Stimulated activated CD8-positive, alpha-beta memory T cell treated with anti-CD3 and anti-CD28 coated beads, Interleukin-15, amount 100 ng/mL, for 4 hours (primary cell): ENCODE data around the gene RNF150.

ENCODE experiments used
- DNase-seq, 2 donors: peaks; one replicate each; pipeline ENCODE4 v3.0.0-alpha.2; 2020; ENCODE audit warnings: low read depth in 2 of 2

Gene RNF150

DNA sequence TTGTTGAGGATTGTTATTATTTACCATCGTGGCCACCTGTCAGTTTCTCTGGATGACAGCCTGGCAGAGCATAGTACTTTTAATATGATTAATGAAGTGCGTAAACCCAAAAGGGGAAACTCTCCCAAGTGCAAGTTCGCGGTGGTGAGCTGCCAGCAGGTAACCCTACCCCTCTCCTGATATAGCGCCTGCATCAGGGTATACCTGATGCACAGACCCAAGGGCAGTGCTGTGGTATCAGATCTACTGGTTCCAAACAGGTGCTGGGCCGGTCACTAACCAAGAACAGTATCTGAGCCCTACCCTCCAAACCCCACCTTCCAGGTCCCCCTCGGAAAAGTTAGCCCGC is 1.6 kb downstream of the RNF150 start:
- DNase-seq = no peak

DNA sequence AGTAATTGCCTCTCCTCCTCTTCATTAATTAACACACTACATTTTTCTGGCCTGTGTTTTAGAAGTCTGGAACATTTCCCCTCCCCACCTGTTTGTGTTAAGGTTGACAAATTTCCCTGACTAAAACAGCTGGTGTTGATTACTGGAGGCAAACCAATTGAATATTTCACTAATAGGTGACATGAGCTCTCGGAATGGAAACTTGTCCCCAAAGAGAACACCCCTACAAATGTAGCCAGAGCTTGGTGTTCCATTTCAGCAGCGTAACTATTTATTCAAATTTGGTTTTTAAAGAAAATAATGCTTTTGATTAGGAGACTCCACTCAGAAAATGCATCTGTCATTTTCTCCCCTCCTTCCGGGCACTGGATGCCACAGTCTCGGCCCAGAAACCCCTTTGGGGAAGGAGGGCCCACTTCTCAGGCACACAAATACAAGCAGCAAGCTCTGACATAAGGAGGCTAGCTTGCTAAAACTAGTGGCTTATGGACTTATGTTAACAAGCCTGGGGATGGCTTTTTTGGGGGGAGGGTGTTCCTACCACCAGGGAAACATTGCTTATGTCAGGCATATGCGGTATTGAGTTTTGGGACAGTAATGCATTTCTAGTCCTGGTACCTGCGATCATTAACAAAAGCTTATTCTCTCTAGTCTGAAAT is 2.2 kb downstream of the RNF150 start:
- DNase-seq = no peak

DNA sequence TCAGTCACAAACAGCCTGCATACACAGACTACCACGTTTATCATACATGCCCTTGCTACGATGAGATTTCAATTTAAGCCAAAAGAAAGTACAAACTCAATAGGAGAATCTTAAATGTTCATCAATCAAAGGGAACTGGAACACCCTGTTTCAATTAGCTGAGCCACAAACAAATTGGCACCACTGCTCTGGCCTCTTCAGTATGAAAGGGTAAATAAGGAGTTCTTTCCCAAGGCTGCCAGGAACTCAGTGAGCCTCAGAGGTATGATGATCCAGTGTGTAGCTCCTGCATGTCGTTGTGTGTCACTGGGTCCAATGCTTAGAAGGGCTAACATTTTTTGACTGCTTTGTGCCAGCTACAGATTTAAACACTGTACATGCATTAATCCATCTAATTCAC is 5.4 kb downstream of the RNF150 start:
- DNase-seq = no peak

DNA sequence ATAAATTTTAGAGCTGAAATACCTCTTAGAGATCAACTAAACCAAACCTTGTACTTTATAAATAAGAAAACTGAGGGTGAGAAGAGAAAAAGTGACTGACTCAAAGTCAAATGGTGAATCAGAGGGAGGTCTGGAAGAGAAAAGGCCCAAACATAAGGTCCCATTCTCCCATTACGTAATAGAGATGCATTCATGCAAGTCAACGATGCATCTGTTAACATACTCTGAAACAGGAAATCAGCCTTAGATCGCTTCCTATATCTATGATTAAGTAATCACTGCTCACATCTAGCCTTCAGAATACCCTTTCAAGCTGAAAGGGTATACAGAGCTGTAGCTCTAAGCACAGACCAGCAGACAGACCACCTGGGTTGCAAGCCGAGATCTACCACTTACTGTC is 6.5 kb downstream of the RNF150 start:
- DNase-seq = no peak

DNA sequence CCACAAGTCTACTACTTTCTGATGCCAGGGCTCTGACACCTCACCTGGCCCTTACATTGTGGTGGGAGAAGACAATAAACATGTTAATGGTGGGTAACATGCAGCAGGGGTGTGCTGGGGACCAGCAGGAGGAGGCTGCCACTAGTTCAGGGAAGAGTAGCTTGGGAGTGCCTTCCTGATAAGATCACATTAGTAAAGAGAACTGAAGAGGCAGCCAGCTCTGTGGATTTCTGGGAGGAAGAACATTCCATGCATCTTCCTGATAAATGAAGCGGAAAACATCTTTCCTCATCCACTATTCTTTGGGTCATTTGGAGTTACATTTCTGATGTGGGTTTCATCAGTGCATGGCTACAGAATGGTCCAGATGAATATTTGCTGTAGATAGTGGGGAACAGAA is 9.0 kb downstream of the RNF150 start:
- DNase-seq = no peak

DNA sequence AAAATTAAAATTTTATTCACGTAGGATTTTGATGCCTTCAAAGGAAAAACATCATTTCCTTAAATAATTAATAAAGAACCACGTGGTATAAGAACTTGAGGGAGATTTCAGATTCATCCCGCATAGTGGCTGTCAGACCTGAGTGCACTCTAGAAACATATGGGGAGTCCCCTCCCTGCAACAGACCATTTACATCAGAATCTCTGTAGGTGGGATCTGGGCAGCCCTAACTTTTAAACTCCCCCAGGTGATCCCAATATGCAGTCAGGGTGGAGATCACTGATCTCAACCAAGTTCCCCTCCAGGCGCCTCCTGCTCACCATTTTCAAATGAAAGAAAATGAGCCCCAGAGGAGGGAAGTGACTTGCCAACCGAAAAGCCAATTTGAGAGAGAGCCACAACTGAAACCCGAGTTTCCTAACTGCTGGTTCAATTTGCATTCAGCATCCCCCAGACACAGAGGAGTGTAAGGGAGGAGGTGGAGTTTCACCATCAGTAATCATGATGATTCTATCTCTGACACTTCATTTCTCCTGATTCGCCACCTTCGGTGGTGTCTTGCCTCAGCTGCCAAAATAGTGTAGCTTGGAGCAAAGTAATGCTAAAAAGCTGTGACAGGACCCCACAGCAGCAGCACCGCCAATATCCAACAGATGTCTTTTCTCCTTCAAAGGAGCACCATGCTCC is 11.4 kb downstream of the RNF150 start:
- no peak for DNase-seq

DNA sequence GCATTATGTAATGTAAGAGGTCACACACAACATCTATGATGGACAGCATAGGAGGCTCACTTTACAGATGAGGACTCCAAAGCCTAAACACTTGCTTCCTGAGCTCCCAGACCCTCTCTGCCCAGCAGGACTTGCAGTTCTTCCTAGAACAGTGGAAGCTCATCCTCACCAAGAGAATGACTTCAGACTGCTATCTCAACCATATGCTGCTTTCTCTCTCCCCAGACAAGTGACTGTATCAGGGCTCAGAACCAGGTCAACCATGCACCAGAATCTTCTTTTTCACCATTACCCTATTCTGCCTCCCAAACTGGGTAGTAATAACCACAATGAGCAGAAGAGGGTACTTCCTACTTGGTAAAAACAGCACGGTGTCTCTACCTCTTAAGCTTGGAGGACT is 12.2 kb downstream of the RNF150 start:
- DNase-seq = no peak

DNA sequence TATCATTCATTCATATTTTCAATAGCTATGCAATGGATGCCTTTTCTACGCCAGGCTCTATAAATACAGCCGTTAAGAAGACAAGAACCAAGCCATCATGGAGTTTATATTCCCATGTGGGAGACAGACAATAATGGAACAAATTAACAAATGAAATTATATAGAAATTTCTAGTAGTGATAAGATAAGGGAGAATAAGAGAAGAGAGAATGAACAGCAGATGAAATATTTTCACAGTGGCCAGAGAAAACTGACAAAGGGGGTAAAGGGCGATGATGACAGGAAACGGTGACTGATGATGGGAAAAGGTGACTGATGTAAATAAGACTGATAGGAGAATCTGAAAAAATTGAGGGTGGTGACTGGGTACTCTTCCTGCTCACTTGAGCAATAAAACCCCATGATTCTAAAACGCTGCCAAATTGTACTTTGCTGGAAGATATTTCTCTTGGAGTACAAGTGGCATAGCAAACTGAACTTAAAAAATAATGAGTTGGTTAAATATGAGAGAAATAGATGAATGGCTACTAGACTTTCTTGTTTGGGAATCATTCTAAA is 13.2 kb downstream of the RNF150 start:
- no peak for DNase-seq

DNA sequence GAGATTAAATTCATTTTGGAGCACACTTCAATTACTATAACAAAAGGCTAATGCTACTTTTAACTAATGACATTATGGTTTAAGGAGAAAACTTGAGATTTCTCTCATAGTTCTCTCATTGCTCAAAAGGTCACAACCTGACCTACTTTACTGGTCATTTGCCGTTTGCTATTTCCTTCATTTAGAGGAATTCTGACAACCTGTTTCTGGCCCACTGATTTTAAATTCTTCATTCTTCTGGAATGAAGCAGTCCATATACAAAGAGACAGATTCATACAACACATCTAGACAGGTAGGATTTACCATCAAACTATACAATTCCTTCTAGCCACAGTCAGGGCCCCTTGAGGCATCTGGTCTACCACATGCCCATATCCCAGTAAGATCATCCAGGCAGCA is 14.2 kb downstream of the RNF150 start:
- DNase-seq = no peak

DNA sequence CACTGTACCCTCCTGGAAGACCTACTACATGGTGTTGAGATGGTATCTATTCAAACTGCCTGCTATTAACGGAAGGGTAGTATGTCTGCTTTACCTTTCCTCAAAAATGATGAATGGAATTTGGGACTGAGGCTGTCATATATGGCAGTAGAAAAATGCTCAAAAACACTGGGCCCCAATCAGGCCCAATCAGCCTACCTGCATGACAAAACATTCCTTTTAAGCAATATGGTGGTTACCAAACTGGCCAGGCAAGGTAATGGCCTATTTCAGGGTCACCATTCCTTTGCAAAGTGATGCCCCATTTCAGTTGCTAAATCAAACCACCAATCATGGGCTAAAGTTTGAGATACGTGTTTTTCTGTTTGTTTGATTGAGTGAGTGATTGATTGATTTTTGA is 14.9 kb downstream of the RNF150 start:
- no peak for DNase-seq

DNA sequence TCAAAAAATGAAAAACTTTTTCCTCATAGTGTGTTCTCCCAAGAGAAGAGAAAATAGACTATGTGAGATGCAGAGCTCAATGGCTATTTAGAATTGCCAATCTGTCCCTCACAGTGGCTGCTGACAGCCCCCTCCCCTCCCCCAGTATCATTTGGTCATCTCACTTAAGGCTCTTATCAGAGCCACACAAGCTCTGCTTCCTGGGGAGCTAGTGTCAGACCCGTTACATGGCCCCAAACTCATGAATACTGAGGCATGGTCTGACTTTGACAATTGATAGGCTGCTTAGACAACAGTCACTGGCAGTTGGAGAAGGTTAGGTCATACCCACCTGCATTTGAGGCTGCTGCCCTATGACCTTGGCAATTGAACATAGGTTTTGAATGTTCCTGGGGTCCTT is 15.3 kb downstream of the RNF150 start:
- no peak for DNase-seq

DNA sequence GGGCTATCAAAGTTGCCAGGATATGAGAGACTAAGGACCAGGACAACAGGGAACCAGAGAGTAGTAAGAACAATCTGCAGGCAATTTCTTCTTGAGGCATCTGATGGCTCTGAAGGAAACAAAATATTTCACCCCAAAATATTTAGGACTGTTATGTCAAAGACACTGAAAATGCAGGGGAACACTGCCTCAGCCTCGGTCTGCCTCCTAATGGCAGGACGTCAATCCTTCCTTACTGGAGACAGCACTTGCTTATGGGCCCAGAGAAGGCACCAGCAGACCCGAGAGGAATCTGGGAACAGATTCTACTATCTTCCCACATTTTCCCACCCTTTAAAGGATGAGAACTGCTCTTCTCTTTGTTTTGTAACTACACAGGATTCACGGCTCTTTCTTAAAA is 23.3 kb downstream of the RNF150 start:
- DNase-seq = no peak

DNA sequence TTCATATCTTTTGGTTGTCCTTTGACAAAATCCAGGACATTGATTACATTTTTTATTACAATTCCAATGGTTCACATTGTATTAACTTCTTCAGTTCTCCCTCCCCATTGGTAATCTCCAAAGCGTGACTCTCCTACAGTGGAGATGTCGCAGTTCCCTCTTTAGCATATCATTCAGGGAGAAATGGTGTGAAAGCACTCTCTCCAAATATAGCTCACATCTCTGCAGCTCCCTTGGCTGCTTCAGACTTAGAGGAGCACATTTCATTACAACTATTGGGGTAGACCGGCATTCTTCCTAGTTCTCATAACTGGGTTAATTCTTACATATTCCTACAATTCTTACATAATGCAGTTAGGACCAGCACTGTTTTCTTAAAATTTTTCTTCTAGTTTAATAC is 25.3 kb downstream of the RNF150 start:
- no peak for DNase-seq

DNA sequence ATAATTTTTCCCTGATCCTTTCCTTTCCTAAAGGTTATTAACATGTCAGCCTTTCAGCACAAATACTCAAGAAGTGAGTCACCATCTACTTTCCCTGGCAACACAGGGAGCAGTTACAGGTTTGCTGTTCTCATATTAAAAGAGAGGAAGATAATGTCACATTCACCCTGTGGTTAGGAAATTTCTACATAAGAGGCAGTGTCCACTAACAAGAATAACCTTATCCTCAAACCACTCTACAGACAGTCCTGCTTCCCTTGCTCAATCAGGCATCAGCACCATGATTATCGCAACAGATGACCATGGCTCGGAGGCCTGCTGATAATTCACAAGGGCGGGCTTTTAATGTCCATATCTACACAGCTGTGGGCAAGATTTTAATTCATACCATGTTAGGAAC is 30.9 kb downstream of the RNF150 start:
- DNase-seq = no peak

DNA sequence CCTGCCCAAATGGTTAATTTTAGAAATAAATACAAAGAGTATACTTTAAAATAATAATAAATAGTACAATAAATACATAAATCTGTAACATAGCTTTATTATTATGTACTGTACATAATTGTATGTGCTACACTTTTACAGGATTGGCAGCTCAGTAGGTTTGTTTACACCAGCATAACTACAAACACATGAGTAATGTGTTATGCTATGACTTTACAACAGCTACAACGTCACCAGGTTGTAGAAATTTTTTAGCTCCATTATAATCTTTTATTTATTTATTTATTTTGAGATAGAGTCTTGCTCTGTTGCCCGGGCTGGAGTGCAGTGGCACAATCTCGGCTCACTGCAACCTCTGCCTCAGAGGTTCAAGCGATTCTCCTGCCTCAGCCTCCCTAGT is 31.8 kb downstream of the RNF150 start:
- DNase-seq = no peak

DNA sequence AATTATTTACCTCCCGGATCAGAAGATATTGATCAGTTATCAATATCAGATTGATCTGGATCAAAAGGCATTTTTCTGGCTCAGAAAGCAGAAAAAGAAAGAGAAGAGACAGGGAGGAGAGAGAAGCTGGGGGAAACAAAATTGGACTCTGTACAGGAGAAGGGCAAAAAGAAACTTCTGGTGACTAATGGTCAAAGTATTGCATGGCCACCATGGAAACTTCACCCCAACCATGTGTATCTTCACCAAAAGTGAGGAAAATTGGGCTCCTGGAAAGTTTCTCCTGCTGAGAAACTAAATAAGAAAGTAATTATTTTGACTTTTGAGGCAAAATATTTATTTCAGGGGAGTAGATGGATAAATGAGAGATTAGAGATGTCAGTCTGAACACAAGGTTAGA is 33.9 kb downstream of the RNF150 start:
- no peak for DNase-seq

DNA sequence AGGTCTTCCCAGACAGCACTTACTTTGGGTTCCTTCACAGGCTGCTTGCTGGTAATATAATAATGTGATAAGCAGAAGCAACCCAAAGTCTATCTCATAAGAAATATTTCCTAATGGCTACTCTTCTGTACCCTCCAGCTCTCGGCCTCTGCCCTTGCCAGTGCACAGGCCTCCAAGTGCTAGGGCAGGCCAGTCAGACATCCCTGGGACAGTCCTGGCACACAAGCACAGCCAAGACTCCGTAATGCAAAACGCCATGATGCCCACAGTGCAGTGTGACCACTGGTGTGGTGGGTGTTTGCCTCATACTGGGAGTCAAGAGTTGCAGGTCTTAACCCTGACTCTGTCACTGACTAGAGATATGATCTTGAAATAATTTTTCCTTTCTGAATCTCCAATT is 35.1 kb downstream of the RNF150 start:
- no peak for DNase-seq

DNA sequence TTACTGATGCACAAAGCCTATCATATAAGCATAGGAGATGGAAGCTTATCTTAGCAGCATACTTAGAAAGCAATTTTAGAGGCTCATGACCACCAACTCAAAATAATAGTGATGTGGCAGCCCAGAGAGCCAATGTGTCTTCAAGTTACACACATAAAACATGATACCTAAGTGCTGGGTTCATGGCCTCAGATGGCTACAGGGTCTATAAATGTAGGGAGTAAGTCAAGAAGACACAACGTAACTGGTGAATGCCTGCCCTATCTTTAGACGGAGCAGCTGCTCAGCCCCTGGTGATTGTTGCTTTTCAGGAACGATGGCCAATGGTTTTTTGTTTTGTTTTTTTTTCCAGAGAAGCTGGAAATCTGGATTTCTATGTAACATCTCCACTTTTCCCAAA is 42.8 kb downstream of the RNF150 start:
- DNase-seq = no peak

DNA sequence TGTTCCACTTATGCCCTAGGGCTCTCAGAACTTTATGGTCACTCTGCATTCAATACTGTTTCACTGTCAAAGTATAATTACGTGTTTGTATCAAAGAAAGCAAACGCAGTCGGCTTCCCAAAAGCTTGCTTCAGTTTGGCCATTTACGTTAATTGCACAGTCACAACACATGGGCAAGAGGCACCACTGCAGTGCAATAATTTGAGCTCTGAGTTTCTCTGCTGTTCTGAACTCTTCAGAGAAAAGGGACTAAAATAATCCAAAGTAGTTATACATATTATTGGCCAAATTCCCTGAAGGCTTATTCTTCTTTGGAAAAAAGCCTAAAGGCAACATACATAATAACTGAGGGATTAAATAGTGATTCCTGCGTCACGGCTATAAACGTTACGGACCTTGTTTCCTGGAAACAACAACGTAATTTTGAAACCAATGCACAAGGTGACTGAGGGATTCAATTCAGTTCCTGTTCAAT is 51.3 kb downstream of the RNF150 start:
- no peak for DNase-seq

DNA sequence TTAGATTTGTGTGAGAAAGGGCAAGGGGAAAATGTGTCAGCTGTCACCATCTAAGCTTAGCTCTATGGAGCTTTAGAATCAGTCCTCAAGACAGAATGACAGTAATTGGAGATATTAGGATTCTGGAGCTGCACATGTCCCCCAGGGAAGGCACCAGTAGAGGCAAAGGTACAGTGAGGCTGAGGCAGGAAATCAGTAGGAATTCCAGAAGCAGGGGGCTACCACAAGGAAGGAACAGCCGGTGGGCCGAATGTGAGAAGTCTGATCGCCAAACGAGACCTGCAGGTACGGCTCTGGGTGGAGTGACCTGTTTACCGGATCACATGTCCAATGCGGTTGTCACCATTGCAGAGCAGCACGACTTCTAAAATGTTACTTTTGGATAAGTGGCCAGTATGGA is 52.6 kb downstream of the RNF150 start:
- no peak for DNase-seq

DNA sequence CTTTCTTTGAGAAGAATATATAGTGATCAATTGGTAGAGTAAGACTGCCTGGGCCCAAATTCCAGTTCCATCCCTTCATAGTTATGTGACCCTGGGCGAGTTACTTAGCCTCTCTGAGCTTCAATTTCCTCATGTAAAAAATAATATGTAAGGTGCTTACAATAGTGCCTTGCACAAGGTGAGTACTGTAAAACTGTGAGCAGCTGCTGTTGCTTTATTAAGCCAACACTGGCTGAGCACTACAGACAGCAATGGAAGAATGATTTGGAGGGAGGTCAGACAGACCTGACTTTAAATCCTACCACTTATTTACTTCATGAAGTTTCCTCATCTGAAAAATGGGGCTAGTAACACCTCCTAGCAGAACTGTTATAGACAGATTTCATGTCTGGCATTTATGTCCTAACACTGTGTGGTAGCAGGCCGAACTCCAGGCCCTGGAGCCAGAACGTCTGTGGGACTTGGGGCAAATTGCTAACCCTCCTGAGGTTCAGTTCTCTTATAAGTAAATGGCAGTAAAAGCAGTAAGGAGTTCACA is 53.8 kb downstream of the RNF150 start:
- DNase-seq = no peak

DNA sequence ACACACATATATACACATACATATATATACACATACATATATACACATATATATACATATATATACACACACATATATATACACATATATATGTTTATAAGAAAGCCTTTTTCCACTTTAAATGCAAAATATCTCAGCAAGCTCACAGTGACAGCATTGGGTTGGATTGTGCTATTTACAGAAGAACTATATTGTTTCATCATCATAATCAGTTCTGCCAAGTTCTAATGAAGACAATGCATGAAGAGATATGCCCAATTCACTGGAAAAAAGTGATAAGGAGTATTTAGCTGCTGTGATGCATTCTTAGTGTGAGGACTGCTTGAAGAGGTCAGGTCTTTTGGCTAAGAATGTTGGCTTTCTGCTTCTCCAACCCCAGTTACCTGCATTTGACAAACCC is 54.4 kb downstream of the RNF150 start:
- no peak for DNase-seq

DNA sequence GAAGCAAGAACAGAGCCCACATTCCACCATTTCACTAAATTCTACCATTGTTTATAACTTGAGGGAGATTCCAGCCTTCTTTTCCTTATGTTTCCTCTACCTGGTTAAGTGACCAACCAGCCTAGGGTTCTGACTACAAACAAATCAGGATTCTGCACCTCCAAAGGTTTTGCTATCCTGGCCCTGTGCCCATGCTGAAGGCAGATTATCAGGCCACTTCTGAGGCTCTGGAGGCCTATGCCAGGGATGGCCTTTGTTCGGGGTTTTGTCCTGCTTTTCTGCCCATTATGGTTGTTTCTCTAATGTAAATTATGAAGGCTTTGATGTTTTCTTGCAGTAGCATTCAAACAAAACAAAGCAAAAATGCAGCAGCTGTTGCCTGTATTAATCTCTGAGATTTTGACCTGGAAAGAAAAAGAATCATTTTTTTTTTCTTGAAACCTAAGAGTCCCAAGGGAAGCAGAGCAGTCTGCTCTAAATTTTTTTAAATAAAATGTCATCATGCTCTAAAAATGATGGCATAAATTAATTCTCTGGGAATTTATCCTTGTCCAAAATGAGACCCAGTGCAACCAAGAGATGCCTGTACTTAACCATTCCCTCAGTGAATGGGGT is 55.6 kb downstream of the RNF150 start:
- DNase-seq = no peak
